ENCODE measurements around the gene PTPN11.

- no peak for TF ChIP-seq POLR2A (IDR thresholded peaks at IDR 0.05; ENCODE audit: low read depth, low read length)
- no peak for TF ChIP-seq PAX5 (IDR thresholded peaks at IDR 0.05; ENCODE audit: insufficient read depth, low read length, severe bottlenecking)
- no peak for TF ChIP-seq POLR2AphosphoS5 (IDR thresholded peaks at IDR 0.05; ENCODE audit: low read depth, low read length)
- no peak for TF ChIP-seq SPI1 (IDR thresholded peaks at IDR 0.05; ENCODE audit: low read depth, low read length)
- TF ChIP-seq TAF1 (IDR thresholded peaks at IDR 0.05; ENCODE audit: low read depth, low read length), result no peak
- no peak for TF ChIP-seq POU2F2 (IDR thresholded peaks at IDR 0.05; ENCODE audit: low read depth, low read length)
These were observed 139.3 kb downstream of the PTPN11 start for GRCh38 chr12:112557951-112558630.
